SU-DHL-6 (cell line): ENCODE data around the gene GRM1.

Source experiments
- EZH2phosphoT487 ChIP-seq: fragments of 200-600 bp; sonication (generic), shearing (Covaris generic); conservative IDR thresholded peaks from 2 replicates; pipeline ENCODE4 v1.6.1; 2018; ENCODE audit warnings: mild to moderate bottlenecking, antibody characterized with exemption, low read length, moderate library complexity, mixed read lengths
- TF ChIP-seq, protein P1 (sequence below): fragments of 200-600 bp; sonication (generic); IDR thresholded peaks from one replicate; pipeline ENCODE4 v1.5.1; 2017; ENCODE audit warnings: antibody characterized with exemption, mild to moderate bottlenecking, low read length, moderate library complexity; ENCODE audit not compliant: insufficient read depth, poor library complexity, severe bottlenecking

GRCh38 chr6:146026873-146027272 lies 2.0 kb upstream of the GRM1 start:
- TF ChIP-seq, protein P1, sequence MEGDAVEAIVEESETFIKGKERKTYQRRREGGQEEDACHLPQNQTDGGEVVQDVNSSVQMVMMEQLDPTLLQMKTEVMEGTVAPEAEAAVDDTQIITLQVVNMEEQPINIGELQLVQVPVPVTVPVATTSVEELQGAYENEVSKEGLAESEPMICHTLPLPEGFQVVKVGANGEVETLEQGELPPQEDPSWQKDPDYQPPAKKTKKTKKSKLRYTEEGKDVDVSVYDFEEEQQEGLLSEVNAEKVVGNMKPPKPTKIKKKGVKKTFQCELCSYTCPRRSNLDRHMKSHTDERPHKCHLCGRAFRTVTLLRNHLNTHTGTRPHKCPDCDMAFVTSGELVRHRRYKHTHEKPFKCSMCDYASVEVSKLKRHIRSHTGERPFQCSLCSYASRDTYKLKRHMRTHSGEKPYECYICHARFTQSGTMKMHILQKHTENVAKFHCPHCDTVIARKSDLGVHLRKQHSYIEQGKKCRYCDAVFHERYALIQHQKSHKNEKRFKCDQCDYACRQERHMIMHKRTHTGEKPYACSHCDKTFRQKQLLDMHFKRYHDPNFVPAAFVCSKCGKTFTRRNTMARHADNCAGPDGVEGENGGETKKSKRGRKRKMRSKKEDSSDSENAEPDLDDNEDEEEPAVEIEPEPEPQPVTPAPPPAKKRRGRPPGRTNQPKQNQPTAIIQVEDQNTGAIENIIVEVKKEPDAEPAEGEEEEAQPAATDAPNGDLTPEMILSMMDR = no peak
- no peak for TF ChIP-seq EZH2phosphoT487
